A549 (cell line): ENCODE data around the gene IFNLR1.

ENCODE experiments used
- CHD2 ChIP-seq: fragments of 150-350 bp; IDR thresholded peaks from 2 replicates; pipeline ENCODE4 v1.6.1; 2014; ENCODE audit warnings: low read length; ENCODE audit not compliant: partially characterized antibody
- CTCF ChIP-seq: fragments of >200 bp; sonication (Bioruptor Twin); formaldehyde crosslinking; IDR thresholded peaks from 3 replicates; pipeline ENCODE4 v1.5.1; 2016
- RAD21 ChIP-seq, 2 experiments: fragments of >200 bp in 1 of 2; sonication (Bioruptor Twin) in 1 of 2; formaldehyde crosslinking in 1 of 2; IDR thresholded peaks in 1 of 2; conservative IDR thresholded peaks in 1 of 2; 2 replicates in 1 of 2; 3 replicates in 1 of 2; pipeline ENCODE4 v1.6.1; 2012 to 2018; ENCODE audit warnings: inconsistent platforms in 1 of 2
- TF ChIP-seq, protein P1 (sequence below): fragments of 450-650 bp; IDR thresholded peaks from 2 replicates; pipeline ENCODE4 v1.6.1; 2014; ENCODE audit warnings: antibody characterized with exemption

DNA sequence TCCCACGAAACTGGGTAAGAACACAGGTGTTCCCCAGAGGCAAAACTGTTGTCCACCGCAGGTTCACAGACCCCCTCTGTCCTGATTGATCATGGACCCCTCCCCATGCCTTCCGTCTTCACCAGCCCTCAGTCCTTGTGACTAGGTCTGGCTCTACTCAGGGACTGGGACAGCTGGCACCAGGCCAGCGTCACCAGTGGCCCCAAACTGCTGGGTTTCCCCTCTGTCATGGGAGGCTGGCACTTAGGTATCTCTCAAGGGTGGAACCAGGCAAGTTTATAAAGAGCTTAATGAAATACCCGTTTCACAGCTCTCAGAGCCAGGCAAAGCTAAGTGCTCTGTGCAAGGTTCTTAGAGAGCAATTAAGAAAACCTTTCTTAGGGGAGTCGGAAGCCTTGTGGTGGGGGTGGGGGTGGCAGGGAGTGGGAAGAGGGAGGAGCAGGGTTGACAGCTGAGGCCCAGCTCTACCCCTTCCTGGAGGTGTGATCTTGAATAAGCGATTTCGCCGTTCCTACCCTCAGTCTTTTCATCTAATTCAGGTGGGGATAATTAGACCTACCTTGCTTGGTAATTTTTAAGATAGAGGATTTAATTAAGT, 35.0 kb upstream of the IFNLR1 start:
- no peak for TF ChIP-seq CTCF
- no peak for TF ChIP-seq CHD2
- TF ChIP-seq, protein P1, sequence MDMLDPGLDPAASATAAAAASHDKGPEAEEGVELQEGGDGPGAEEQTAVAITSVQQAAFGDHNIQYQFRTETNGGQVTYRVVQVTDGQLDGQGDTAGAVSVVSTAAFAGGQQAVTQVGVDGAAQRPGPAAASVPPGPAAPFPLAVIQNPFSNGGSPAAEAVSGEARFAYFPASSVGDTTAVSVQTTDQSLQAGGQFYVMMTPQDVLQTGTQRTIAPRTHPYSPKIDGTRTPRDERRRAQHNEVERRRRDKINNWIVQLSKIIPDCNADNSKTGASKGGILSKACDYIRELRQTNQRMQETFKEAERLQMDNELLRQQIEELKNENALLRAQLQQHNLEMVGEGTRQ, result no peak
- TF ChIP-seq RAD21 (conservative IDR thresholded peaks at IDR 0.05 in 1 of 2, IDR thresholded peaks at IDR 0.05 in 1 of 2), result no peak
